Astrocyte of the spinal cord (primary cell): ENCODE data around the gene CDK4.
"Not testable (repeated sequence)": the region's sequence is repeated elsewhere in the genome, so short reads cannot be mapped to it uniquely, and the experiment has no call there.

ENCODE experiments used
- DNase-seq: peaks from one replicate; pipeline ENCODE4 v3.0.0; 2011; ENCODE audit warnings: low read depth, low spot score
- H3K4me3 ChIP-seq: 2 replicates; pipeline ENCODE4 v1.5.1; 2011; ENCODE audit warnings: low read depth, mild to moderate bottlenecking, low read length, moderate library complexity
- CTCF ChIP-seq: IDR thresholded peaks from 2 replicates; pipeline ENCODE4 v1.5.1; 2012; ENCODE audit warnings: low read depth, mild to moderate bottlenecking, low read length, inconsistent platforms
- in situ Hi-C: cut with HindIII; loops from 2 replicates; pipeline ENCODE4 v1.10.0; 2017; ENCODE audit warnings: low sequenced_read_pairs

The CDK4 gene

GRCh38 chr12:57722716-57723629 lies 29.1 kb downstream of the CDK4 start:
- TF ChIP-seq CTCF, result no peak
- H3K4me3 ChIP-seq, result no peak overlapping the region
- DNase-seq, result no peak
- in situ Hi-C loops, result no loop called here

GRCh38 chr12:57721846-57722608 lies 30.1 kb downstream of the CDK4 start:
- in situ Hi-C loops, H3K4me3 ChIP-seq, DNase-seq: not testable (repeated sequence)

- no peak for DNase-seq
- no peak overlapping the region for H3K4me3 ChIP-seq
- TF ChIP-seq CTCF, result no peak
- in situ Hi-C loops, result no loop called here
Observed at GRCh38 chr12:57720606-57721595, 31.2 kb downstream of the CDK4 start.

- DNase-seq, result no peak
- no peak for TF ChIP-seq CTCF
- no peak overlapping the region for H3K4me3 ChIP-seq
- in situ Hi-C loops, result no loop called here
Observed at GRCh38 chr12:57719777-57720605, 32.1 kb downstream of the CDK4 start.

GRCh38 chr12:57718641-57719528 lies 33.2 kb downstream of the CDK4 start:
- H3K4me3 ChIP-seq, result no peak overlapping the region
- DNase-seq, result no peak
- in situ Hi-C loops, result no loop called here
- no peak for TF ChIP-seq CTCF
